Activated naive CD8-positive, alpha-beta T cell (primary cell): ENCODE data around the gene HEATR5A.

Source experiments
- H3K27ac Mint-ChIP-seq: one replicate; pipeline ENCODE4 v1.8.0; 2021; ENCODE audit warnings: mixed read lengths
- H3K27me3 Mint-ChIP-seq: one replicate; pipeline ENCODE4 v1.8.0; 2021; ENCODE audit warnings: mixed read lengths
- H3K36me3 Mint-ChIP-seq: one replicate; pipeline ENCODE4 v1.8.0; 2021; ENCODE audit warnings: mixed read lengths
- H3K4me1 Mint-ChIP-seq: one replicate; pipeline ENCODE4 v1.8.0; 2021; ENCODE audit warnings: low read depth, mixed read lengths
- H3K4me3 Mint-ChIP-seq: one replicate; pipeline ENCODE4 v1.8.0; 2021; ENCODE audit warnings: mild to moderate bottlenecking, mixed read lengths
- H3K9me3 Mint-ChIP-seq: one replicate; pipeline ENCODE4 v1.8.0; 2021; ENCODE audit warnings: low read depth, mixed read lengths

HEATR5A gene

GRCh38 chr14:31410048-31410650 is 10.2 kb downstream of the HEATR5A start:
- peaks cover 2% of the 10 kb centered on the region for H3K36me3 Mint-ChIP-seq
- no peak overlapping the region for H3K4me3 Mint-ChIP-seq
- H3K27me3 Mint-ChIP-seq: no peaks in the 10 kb centered on the region
- no peak overlapping the region for H3K27ac Mint-ChIP-seq
- H3K4me1 Mint-ChIP-seq: peaks cover 10% of the 10 kb centered on the region
- H3K9me3 Mint-ChIP-seq: no peaks in the 10 kb centered on the region

GRCh38 chr14:31408421-31408820 is 11.9 kb downstream of the HEATR5A start:
- no peaks in the 10 kb centered on the region for H3K27me3 Mint-ChIP-seq
- H3K4me1 Mint-ChIP-seq: peaks cover 5% of the 10 kb centered on the region
- H3K36me3 Mint-ChIP-seq: peaks cover 2% of the 10 kb centered on the region
- H3K9me3 Mint-ChIP-seq: no peaks in the 10 kb centered on the region
- H3K27ac Mint-ChIP-seq: no peak overlapping the region
- H3K4me3 Mint-ChIP-seq: no peak overlapping the region

- no peak overlapping the region for H3K27ac Mint-ChIP-seq
- H3K4me3 Mint-ChIP-seq: no peak overlapping the region
- H3K27me3 Mint-ChIP-seq: no peaks in the 10 kb centered on the region
- H3K4me1 Mint-ChIP-seq: peaks cover 5% of the 10 kb centered on the region
- no peaks in the 10 kb centered on the region for H3K9me3 Mint-ChIP-seq
- H3K36me3 Mint-ChIP-seq: peaks cover 5% of the 10 kb centered on the region
These were observed 14.6 kb downstream of the HEATR5A start for GRCh38 chr14:31405599-31406232.

GRCh38 chr14:31405106-31405505 is 15.2 kb downstream of the HEATR5A start:
- H3K4me3 Mint-ChIP-seq: no peak overlapping the region
- H3K36me3 Mint-ChIP-seq: peaks cover 6% of the 10 kb centered on the region
- no peaks in the 10 kb centered on the region for H3K27me3 Mint-ChIP-seq

GRCh38 chr14:31403707-31404106 is 16.6 kb downstream of the HEATR5A start:
- Mint-ChIP-seq H3K27me3 (no peaks in the 10 kb centered on the region), H3K36me3 (peaks cover 10% of the 10 kb centered on the region), H3K27ac (no peak overlapping the region), H3K9me3 (no peaks in the 10 kb centered on the region), H3K4me1 (peaks cover 5% of the 10 kb centered on the region), H3K4me3 (no peak overlapping the region)

More at GRCh38 chr14:31405106-31405505, 15.2 kb downstream of the HEATR5A start:
- H3K4me1 Mint-ChIP-seq: peaks cover 4% of the 10 kb centered on the region
- H3K27ac Mint-ChIP-seq: no peak overlapping the region
- H3K9me3 Mint-ChIP-seq: no peaks in the 10 kb centered on the region

- H3K27ac Mint-ChIP-seq: no peak overlapping the region
- peaks cover 9% of the 10 kb centered on the region for H3K36me3 Mint-ChIP-seq
- no peak overlapping the region for H3K4me3 Mint-ChIP-seq
- no peaks in the 10 kb centered on the region for H3K27me3 Mint-ChIP-seq
- H3K4me1 Mint-ChIP-seq: peaks cover 3% of the 10 kb centered on the region
- H3K9me3 Mint-ChIP-seq: no peaks in the 10 kb centered on the region
These were observed 17.4 kb downstream of the HEATR5A start for GRCh38 chr14:31402764-31403439.

GRCh38 chr14:31401369-31401932 is 18.9 kb downstream of the HEATR5A start:
- Mint-ChIP-seq H3K27ac (no peak overlapping the region), H3K9me3 (no peaks in the 10 kb centered on the region), H3K4me1 (peaks cover 2% of the 10 kb centered on the region), H3K36me3 (peaks cover 9% of the 10 kb centered on the region), H3K27me3 (no peaks in the 10 kb centered on the region), H3K4me3 (no peak overlapping the region)

GRCh38 chr14:31400031-31400638 is 20.2 kb downstream of the HEATR5A start:
- Mint-ChIP-seq H3K4me1 (peaks cover 2% of the 10 kb centered on the region), H3K27ac (no peak overlapping the region), H3K9me3 (no peaks in the 10 kb centered on the region), H3K4me3 (no peak overlapping the region), H3K27me3 (no peaks in the 10 kb centered on the region), H3K36me3 (peaks cover 9% of the 10 kb centered on the region)

- no peak overlapping the region for H3K27ac Mint-ChIP-seq
- H3K36me3 Mint-ChIP-seq: peaks cover 6% of the 10 kb centered on the region
- no peak overlapping the region for H3K4me3 Mint-ChIP-seq
- H3K27me3 Mint-ChIP-seq: no peaks in the 10 kb centered on the region
- peaks cover 10% of the 10 kb centered on the region for H3K4me1 Mint-ChIP-seq
- H3K9me3 Mint-ChIP-seq: no peaks in the 10 kb centered on the region
These were observed 24.7 kb downstream of the HEATR5A start for GRCh38 chr14:31395572-31396205.

- Mint-ChIP-seq H3K9me3 (no peaks in the 10 kb centered on the region), H3K36me3 (peaks cover 4% of the 10 kb centered on the region), H3K4me3 (no peak overlapping the region), H3K27me3 (no peaks in the 10 kb centered on the region), H3K27ac (no peak overlapping the region), H3K4me1 (peaks cover 10% of the 10 kb centered on the region)
These were observed 25.2 kb downstream of the HEATR5A start for GRCh38 chr14:31395119-31395518.

- Mint-ChIP-seq H3K4me3 (no peak overlapping the region), H3K27me3 (no peaks in the 10 kb centered on the region), H3K9me3 (no peaks in the 10 kb centered on the region), H3K4me1 (peaks cover 23% of the 10 kb centered on the region), H3K27ac (no peak overlapping the region), H3K36me3 (peaks cover 3% of the 10 kb centered on the region)
These were observed 28.3 kb downstream of the HEATR5A start for GRCh38 chr14:31391977-31392503.

- Mint-ChIP-seq H3K27me3 (no peaks in the 10 kb centered on the region), H3K9me3 (no peaks in the 10 kb centered on the region), H3K36me3 (peaks cover 5% of the 10 kb centered on the region), H3K27ac (no peak overlapping the region), H3K4me3 (no peak overlapping the region), H3K4me1 (peaks cover 23% of the 10 kb centered on the region)
These were observed 28.9 kb downstream of the HEATR5A start for GRCh38 chr14:31391473-31391872.

- Mint-ChIP-seq H3K9me3 (no peaks in the 10 kb centered on the region), H3K36me3 (peaks cover 10% of the 10 kb centered on the region), H3K27ac (peak overlapping the region; percentile 25), H3K4me3 (no peak overlapping the region), H3K4me1 (peaks cover 23% of the 10 kb centered on the region), H3K27me3 (no peaks in the 10 kb centered on the region)
These were observed 30.4 kb downstream of the HEATR5A start for GRCh38 chr14:31389946-31390345.

- H3K27me3 Mint-ChIP-seq: no peaks in the 10 kb centered on the region
- H3K27ac Mint-ChIP-seq: peak overlapping the region; percentile 41
- peaks cover 12% of the 10 kb centered on the region for H3K36me3 Mint-ChIP-seq
- H3K4me1 Mint-ChIP-seq: peaks cover 23% of the 10 kb centered on the region
- peak overlapping the region; percentile 7 for H3K4me3 Mint-ChIP-seq
- no peaks in the 10 kb centered on the region for H3K9me3 Mint-ChIP-seq
These were observed 31.5 kb downstream of the HEATR5A start for GRCh38 chr14:31388687-31389413.
